ENCODE data around the gene C16orf92.

The C16orf92 gene

GRCh38 chr16:30060836-30061554 is 38.0 kb downstream of the C16orf92 start:
- DNase-seq (ENCODE audit: low spot score), result no peak

GRCh38 chr16:30063278-30063892 is 40.4 kb downstream of the C16orf92 start:
- DNase-seq (ENCODE audit: low spot score), result no peak

- DNase-seq (ENCODE audit: low spot score), result peak; percentile 74
Measured at GRCh38 chr16:30063893-30064728, 41.1 kb downstream of the C16orf92 start.

- no peak for DNase-seq (ENCODE audit: low spot score)
Measured at GRCh38 chr16:30064729-30065101, 41.7 kb downstream of the C16orf92 start.

GRCh38 chr16:30065102-30065942 is 42.3 kb downstream of the C16orf92 start, which contains the start of gene ALDOA:
Gene ALDOA, plus strand, starts transcription at chr16:30065760. Its CDS starts 1,138 bp downstream, at chr16:30066898.
- DNase-seq (ENCODE audit: low spot score), result peak; percentile 93

GRCh38 chr16:30065943-30066760 is 43.2 kb downstream of the C16orf92 start:
- DNase-seq (ENCODE audit: low spot score), result no peak

GRCh38 chr16:30066761-30067583 is 44.0 kb downstream of the C16orf92 start:
- DNase-seq (ENCODE audit: low spot score), result no peak

GRCh38 chr16:30067584-30067916 is 44.6 kb downstream of the C16orf92 start:
- DNase-seq (ENCODE audit: low spot score), result no peak

- no peak for DNase-seq (ENCODE audit: low spot score)
Measured at GRCh38 chr16:30068333-30068732, 45.3 kb downstream of the C16orf92 start.

- DNase-seq (ENCODE audit: low spot score), result no peak
Measured at GRCh38 chr16:30068750-30069610, 46.0 kb downstream of the C16orf92 start.

GRCh38 chr16:30069611-30070462 is 46.8 kb downstream of the C16orf92 start:
- no peak for DNase-seq (ENCODE audit: low spot score)

- DNase-seq (ENCODE audit: low spot score), result no peak
Measured at GRCh38 chr16:30070490-30070889, 47.5 kb downstream of the C16orf92 start.
